NOMO-1 treated with DMSO at 0.1 percent for 48 hours (cell line): ENCODE data around the gene PTH1R.

Source experiments
- DNase-seq: peaks from one replicate; lab custom pipeline; 2025; ENCODE audit not compliant: unreplicated experiment; lab: John Stamatoyannopoulos, UW

PTH1R gene

GRCh38 chr3:46881596-46882376, 4.3 kb downstream of the PTH1R start:
- DNase-seq, result no peak

GRCh38 chr3:46882377-46883053, 5.0 kb downstream of the PTH1R start:
- no peak for DNase-seq

- no peak for DNase-seq
These were observed 5.7 kb downstream of the PTH1R start for GRCh38 chr3:46883054-46883829.

- DNase-seq, result no peak
These were observed 6.3 kb downstream of the PTH1R start for GRCh38 chr3:46883830-46884185.

GRCh38 chr3:46884427-46884826, 6.9 kb downstream of the PTH1R start:
- no peak for DNase-seq

- DNase-seq, result no peak
These were observed 7.4 kb downstream of the PTH1R start for GRCh38 chr3:46884929-46885328.

- no peak for DNase-seq
These were observed 8.1 kb downstream of the PTH1R start for GRCh38 chr3:46885612-46886011.

GRCh38 chr3:46887980-46888494, 10.5 kb downstream of the PTH1R start:
- DNase-seq, result no peak

GRCh38 chr3:46888705-46889104, 11.2 kb downstream of the PTH1R start:
- no peak for DNase-seq

GRCh38 chr3:46889381-46890110, 12.0 kb downstream of the PTH1R start:
- DNase-seq, result no peak

- DNase-seq, result no peak
These were observed 12.6 kb downstream of the PTH1R start for GRCh38 chr3:46890132-46890531.

- no peak for DNase-seq
These were observed 13.6 kb downstream of the PTH1R start for GRCh38 chr3:46891132-46891531.

- DNase-seq, result peak; percentile 83
These were observed 15.0 kb downstream of the PTH1R start for GRCh38 chr3:46892285-46893145.

- no peak for DNase-seq
These were observed 15.7 kb downstream of the PTH1R start for GRCh38 chr3:46893146-46893748.

GRCh38 chr3:46893763-46894162, 16.2 kb downstream of the PTH1R start:
- DNase-seq, result no peak

GRCh38 chr3:46894256-46894655, 16.7 kb downstream of the PTH1R start:
- DNase-seq, result no peak

- peak; percentile 32 for DNase-seq
These were observed 17.7 kb downstream of the PTH1R start for GRCh38 chr3:46895204-46895660.

GRCh38 chr3:46895761-46896160, 18.2 kb downstream of the PTH1R start:
- no peak for DNase-seq

GRCh38 chr3:46896386-46896785, 18.9 kb downstream of the PTH1R start:
- no peak for DNase-seq

GRCh38 chr3:46897031-46897430, 19.5 kb downstream of the PTH1R start:
- DNase-seq, result no peak
